IPS DF 4.7 (cell line): Measurements from ENCODE around the gene PDE4DIP.
"Not testable (repeated sequence)": the region's sequence is repeated elsewhere in the genome, so short reads cannot be mapped to it uniquely, and the experiment has no call there.

Experiments used
- DNase-seq: peaks from one replicate; pipeline ENCODE4 v3.0.0-alpha.2; 2013; ENCODE audit warnings: low spot score; ENCODE audit errors: extremely low read depth

PDE4DIP gene

GRCh38 chr1:148869634-148869961 lies 25.4 kb downstream of the PDE4DIP start:
- not testable (repeated sequence) for DNase-seq

DNA sequence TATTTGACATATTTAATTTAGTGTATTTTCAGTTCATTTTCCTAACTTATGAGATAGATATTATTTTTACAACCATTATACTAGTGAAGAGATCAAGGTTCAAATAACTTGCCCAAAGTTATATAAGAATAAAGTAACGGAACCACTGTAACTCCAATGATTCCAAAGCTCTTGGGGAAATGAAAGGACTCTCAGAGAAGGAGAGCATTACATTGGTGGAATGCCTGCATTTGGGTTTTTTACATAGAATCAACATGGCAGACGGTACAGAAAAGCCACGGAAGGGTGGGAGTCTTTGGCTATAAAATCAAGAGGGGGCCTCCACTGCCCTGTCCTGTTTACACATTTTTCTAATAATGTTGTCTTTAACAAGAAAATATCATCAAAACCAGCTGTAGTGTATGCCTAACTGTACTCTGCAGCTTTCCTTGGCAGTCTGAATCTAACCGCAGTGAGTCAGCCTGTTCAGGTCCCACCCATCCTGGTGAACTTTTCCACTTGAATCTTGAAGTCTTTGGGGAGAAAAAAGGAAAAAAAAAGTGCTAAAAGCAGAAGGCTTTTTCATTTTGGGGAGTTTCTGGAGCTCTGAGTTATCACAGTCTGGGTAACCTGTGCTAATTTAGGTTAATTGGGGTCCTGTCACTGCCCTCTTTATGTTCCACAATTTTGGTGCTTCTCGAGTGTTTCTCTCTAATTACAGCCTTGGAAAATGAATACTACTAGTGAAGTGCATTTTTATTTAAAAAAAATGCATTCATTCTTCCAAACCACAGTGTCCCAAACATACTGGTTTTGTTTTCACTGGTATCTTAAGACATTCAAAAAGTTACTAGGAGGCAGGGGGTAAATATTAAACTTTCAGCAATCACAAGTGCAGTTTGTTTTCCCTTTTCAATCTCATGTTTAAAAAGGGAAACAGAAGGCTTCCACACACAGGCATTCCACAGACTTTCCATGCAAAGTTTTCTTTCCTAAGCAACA lies 30.5 kb downstream of the PDE4DIP start:
- not testable (repeated sequence) for DNase-seq

GRCh38 chr1:148879812-148880416 lies 35.7 kb downstream of the PDE4DIP start:
- not testable (repeated sequence) for DNase-seq

DNA sequence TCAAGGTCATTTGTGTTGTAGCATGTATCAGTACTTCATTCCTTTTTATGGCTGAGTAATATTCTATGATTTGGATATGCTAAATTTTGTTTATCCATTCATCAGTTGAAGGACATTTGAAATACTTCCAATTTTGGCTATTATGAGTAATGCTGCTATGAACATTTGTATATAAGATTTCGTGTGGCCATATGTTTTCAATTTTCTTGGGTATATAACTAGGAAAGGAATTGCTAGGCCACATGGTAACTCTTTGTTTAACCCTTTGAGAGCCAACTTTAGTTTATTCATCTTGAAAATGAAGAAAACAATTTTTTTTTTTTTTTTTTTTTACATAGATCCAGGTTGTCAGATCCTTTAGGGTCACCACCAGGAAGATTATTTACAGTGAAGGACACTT lies 37.0 kb downstream of the PDE4DIP start:
- not testable (repeated sequence) for DNase-seq

- DNase-seq: not testable (repeated sequence)
Measured at GRCh38 chr1:148885219-148885618, 41.0 kb downstream of the PDE4DIP start.

DNA sequence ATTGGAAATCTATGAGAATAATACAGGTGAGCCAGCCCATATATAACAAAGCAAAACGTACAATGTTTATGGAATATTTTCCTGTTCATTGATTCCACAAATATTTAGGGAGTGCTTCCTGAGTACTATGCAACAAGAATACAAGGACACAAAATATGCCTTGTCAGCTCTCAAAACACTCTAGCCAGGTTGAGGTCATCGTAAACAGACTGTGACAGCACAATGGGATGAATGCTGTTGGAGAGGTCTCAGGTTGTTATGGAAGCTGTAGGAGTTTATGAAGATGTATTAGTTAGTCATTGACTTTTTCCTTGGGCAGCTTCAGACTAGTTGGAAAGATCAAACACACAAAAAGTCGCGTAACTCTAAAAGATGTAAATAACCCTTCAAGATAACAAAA lies 42.1 kb downstream of the PDE4DIP start:
- DNase-seq: not testable (repeated sequence)

- DNase-seq: not testable (repeated sequence)
Measured at GRCh38 chr1:148888597-148888996, 44.4 kb downstream of the PDE4DIP start.

GRCh38 chr1:148889267-148890074 lies 45.2 kb downstream of the PDE4DIP start:
- not testable (repeated sequence) for DNase-seq

DNA sequence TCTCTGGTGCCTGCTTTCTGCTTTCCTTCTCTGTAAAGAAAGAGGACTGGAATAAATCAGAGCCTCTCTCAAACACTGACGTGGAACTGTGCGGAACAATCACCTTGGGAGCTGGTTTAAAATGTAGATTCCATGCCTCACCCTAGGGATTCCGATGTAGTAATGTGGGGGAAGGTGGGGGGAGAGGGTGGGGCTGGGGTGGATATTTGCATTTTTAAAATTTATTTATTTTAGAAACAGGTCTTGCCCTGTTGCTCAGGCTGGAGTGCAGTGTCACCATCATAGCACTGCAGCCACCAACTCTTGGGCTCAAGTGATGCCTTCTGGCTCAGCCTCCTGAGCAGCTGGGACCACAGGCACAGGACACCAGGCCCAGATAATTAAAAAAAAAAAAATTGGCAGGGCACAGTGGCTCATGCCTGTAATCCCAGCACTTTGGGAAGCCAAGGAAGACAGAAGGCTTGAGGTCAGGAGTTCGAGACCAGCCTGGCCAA lies 45.9 kb downstream of the PDE4DIP start:
- not testable (repeated sequence) for DNase-seq

DNA sequence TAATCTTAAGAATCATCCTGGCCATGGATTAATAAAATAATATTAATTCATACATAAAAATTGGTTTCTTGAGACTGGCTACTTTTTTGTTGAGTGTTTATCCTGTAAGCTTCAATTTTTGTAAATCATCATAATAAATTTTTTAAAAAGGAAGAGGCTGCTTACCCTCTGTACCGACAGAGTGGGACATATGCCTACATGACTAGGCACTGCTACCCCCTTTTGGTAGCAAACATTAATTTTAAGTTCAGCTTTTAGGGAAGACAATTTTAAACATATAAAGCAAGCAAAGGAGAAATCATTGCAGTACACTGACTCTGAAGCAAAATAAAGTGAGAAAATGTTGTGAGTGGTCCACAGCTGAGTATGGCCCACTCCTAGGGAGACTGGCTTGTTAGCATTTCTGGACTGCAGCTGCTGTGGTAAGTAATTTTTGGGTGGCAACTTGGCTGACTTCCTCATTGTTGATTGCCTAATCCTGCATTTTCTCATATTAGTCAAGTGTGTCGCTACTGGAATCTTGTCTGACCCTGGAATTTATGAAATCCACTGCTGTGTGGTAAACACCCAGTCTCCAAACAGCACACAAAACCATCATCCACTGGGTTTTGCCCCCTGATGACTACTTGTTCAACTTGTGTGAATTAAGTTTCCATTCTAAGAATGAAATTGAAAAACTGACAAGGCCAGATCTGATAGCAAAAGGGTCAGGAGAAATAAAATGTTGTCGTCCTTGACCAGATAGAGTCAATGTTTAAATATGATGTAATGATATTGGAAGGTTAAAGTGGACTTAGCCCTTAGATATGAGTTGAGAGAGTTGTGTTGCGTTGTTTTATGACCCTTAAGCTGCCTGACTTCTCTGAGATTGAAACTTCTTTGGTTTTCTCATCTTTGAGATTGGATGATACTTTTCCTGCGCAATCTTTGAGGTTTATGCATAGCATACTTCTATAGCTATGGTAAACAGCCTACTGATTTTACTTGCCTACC lies 50.4 kb downstream of the PDE4DIP start:
- not testable (repeated sequence) for DNase-seq

DNA sequence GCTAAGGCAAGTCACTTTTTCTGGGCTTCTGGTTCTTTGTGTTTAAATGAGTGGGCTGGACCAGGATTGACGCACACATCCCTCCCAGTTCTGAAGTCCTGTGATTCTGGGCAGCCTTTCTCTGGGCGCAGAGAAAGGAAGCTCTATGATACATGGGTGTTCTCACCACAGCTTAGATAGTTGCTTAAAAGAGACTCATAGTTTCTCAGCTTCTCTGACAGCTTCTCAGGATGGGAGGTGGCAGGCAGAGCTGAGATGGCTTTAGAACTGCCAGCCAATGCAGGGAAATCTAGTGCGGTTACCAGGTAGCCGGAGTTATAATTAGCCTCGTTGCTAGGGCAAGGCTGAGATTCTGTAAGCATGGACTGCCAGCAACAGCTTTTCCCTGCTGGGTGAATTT lies 55.8 kb downstream of the PDE4DIP start:
- not testable (repeated sequence) for DNase-seq

DNA sequence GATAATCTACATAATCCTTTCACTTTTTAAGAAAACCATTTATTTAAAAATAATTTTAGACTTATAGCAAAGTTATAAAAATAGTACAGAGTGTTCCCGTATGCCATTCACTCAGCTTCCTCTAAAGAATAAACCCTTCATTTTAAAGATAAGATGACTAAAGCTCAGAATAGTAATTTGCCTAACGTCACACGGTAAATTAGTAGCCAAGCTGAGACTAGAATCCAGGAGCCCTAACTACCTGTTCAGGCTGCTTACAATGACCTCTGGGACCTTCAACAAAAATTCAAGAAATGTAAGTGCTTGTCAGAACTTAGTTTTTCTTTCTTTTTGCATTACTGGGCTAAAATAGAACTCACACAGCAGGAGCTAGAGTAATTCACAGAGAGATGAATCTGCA lies 56.5 kb downstream of the PDE4DIP start:
- DNase-seq: not testable (repeated sequence)

DNA sequence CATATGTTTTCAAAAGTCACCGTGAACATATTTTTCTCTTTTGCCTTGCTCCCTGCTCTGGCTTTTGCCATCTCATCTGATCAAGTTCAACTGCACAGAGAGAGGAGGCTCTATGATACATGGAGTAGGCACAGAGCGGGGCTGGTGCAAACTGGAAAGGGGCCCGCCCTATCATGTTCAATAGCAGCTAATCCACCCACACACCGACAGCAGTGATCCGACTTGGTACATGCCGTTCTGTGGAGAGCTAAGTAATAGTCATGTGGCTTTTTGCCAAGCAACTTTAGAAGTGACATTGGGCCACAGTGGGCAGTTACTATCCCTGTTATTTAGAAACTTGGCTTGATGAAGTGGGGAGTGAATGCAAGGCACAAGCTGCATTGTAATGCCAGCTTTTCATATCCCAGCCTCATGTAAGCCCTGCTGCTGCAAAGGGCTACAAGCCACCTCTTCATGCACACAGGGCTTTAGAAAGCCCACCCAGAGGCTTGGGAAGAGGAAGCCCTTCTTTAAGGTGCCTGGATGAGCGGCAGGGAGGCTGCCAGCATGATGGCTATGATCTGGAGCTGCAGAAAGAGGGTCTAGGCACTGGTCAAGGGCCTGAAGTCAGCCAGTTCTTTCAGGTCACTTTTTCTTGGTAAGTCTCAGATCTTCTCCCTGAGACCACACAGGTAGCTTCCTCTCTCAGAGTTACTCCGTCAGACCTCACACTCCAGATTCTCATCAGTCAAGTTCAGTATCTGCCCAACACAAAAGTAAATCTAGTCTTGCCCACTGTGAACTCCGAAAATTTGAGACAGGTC lies 57.1 kb downstream of the PDE4DIP start:
- not testable (repeated sequence) for DNase-seq

DNA sequence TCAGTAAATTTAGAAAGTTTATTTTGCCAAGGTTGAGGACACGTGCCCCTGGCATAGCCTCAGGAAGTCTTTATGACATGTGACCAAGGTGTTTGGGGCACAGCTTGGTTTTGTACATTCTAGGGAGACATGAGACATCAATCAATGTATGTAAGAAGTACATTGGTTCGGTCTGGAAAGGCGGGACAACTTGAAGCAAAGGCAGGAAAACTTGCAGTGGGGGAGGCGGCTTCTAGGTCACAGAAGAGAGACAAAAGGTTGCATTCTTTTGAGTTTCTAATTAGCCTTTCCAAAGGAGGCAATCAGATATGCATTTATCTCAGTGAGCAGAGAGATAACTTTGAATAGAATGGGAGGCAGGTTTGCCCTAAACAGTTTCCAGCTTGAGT lies 57.7 kb downstream of the PDE4DIP start:
- DNase-seq: not testable (repeated sequence)

GRCh38 chr1:148909219-148909826 lies 65.1 kb downstream of the PDE4DIP start:
- DNase-seq: not testable (repeated sequence)

DNA sequence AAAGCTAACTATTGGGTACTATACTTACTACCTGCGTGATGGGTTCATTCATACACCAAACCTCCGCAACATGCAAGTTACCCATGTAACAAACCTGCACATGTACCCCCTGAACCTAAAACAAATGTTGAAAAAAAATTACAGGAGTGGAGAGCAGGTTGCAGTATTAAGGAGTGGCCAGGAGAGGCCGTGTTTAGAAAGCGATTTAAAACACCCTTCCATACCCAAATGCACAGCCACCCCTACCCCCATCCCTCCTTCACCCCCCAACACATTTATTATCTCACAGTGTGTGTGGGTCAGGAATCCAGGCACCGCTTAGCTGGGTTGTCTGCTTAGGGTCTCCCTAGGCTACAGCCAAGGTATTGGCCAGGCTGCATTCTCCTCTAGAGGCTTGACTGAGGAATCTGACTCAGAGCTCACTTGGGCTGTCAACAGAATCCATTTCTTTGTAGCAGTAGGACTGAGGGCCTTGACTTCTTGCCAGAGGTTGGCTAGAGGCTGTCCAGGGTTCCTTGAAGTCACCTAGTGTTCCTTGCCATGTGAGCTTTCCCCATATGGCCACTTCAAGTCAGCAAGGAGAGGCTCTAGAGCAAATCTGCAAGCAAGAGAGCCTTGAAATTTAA lies 67.2 kb downstream of the PDE4DIP start:
- not testable (repeated sequence) for DNase-seq

DNA sequence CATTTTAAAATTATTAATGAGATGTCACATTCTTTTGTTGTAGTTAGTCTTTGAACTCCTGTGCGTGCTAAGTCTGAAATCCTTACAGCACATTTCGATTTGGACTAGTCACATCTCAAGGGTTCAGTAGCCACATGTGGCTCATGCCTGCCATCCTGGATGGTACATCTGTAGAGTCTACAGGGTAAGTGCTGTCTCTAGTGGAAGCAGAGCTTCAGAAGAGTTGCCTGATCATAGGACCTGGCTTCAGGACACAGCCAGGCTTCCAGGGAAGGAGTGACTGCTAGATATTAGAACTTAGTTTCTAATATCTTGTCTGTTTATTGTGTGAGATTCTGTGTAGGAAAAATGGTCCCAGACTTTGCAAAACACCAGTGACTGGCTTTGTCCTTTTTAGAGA lies 72.0 kb downstream of the PDE4DIP start:
- DNase-seq: not testable (repeated sequence)

DNA sequence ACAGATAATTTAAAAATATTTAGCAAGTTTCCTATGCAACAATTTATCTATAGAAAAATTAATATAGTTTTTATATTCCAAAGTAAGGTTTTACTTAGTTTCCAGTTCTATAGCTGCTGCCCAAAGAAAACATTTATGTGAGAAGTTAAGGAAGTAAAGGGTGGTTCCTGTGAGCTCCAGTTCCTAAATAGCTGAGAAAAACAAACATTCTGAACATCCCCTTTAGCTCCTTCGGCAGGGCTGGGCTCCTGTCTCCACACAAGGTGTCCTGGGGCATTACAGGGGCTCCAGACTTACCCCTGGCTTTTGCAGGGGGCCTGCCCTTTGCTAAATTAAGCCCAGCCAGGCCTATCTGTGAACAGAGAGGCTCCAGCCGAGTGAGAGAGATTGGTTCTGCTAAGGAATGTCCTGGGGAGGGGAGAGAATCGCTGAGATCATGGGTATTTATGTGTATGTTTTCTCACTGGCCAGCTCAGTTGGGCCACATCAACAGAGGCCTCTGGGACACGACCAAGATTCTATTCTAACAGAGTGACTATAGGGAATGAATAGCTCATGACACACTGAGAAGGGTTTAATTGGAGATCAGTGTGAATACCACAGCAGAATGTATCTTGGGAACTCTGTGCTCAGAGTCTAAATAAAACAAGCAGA lies 72.6 kb downstream of the PDE4DIP start:
- not testable (repeated sequence) for DNase-seq
